Lower lobe of right lung (tissue), 2 donors: ENCODE measurements around the gene KCNJ4. TPM values are rescaled to one million over a fixed set of nuclear protein-coding genes. Genes with fewer than 3 reads are reported as not detected.
"Not testable (repeated sequence)": the region's sequence is repeated elsewhere in the genome, so short reads cannot be mapped to it uniquely, and the experiment has no call there.

ENCODE experiments used
- ATAC-seq, 2 donors: fragments of 200-7000 bp; cut with Tn5 transposase; one replicate each; pipeline ENCODE4 v1.9.1; 2020 to 2022; ENCODE audit warnings: mild to moderate bottlenecking in 2 of 2, moderate library complexity in 2 of 2
- DNase-seq: peaks from one replicate; pipeline ENCODE4 v3.0.0-alpha.2; 2020
- H3K27ac ChIP-seq: fragments of 200-600 bp; one replicate; pipeline ENCODE4 v1.8.0; 2022
- H3K27me3 ChIP-seq: fragments of 200-600 bp; one replicate; pipeline ENCODE4 v1.8.0; 2022; ENCODE audit warnings: low read depth
- H3K36me3 ChIP-seq: fragments of 200-600 bp; one replicate; pipeline ENCODE4 v1.8.0; 2022; ENCODE audit warnings: mild to moderate bottlenecking
- H3K4me1 ChIP-seq: fragments of 200-600 bp; one replicate; pipeline ENCODE4 v1.8.0; 2022
- H3K4me3 ChIP-seq: fragments of 200-600 bp; one replicate; pipeline ENCODE4 v1.8.0; 2022; ENCODE audit warnings: mild to moderate bottlenecking
- H3K9me3 ChIP-seq: fragments of 200-600 bp; one replicate; pipeline ENCODE4 v1.8.0; 2022
- CTCF ChIP-seq: fragments of 200-600 bp; IDR thresholded peaks from one replicate; pipeline ENCODE4 v1.8.0; 2022; ENCODE audit warnings: antibody characterized with exemption, mild to moderate bottlenecking
- intact Hi-C: fragments of 100-400 bp; cut with DNase I; formaldehyde crosslinking; loops from one replicate; pipeline ENCODE4 v1.11.0; 2022
- total RNA-seq: library from RNA; stranded (reverse); fragmentation: NEBNext Ultra II Directional; extraction: Animal tissue kit (Norgen Biotek cat#: 25700); gene quantifications from one replicate; pipeline ENCODE4 v1.2.1, GENCODE V29; 2021
- donor health status: DM: no; HTN: yes; CAD: no; lungs with severe emphysema.

KCNJ4 gene
- total RNA-seq, 1 donor from 2014 or later: not detected

- H3K36me3 ChIP-seq: no peaks in the 10 kb centered on the region
- DNase-seq: peak; percentile 24
Observed at GRCh38 chr22:38471237-38471636, 16.2 kb upstream of the KCNJ4 start.

GRCh38 chr22:38470179-38470578 is 15.2 kb upstream of the KCNJ4 start:
- H3K9me3 ChIP-seq, H3K4me3 ChIP-seq, H3K36me3 ChIP-seq, ATAC-seq, intact Hi-C loops, H3K27ac ChIP-seq: not testable (repeated sequence)
- peaks cover 17% of the 10 kb centered on the region for H3K4me1 ChIP-seq
- DNase-seq: peak; percentile 28
- peaks cover 12% of the 10 kb centered on the region for H3K27me3 ChIP-seq

More at GRCh38 chr22:38471237-38471636, 16.2 kb upstream of the KCNJ4 start:
- Histone ChIP-seq H3K4me1 (peaks cover 17% of the 10 kb centered on the region), H3K4me3 (no peak overlapping the region), H3K9me3 (no peaks in the 10 kb centered on the region), H3K27me3 (peaks cover 10% of the 10 kb centered on the region), H3K27ac (no peak overlapping the region)
- intact Hi-C loops: no loop called here
- no peak for TF ChIP-seq CTCF
- no peak for ATAC-seq

GRCh38 chr22:38469306-38469781 is 14.3 kb upstream of the KCNJ4 start:
- DNase-seq: peak; percentile 21
- TF ChIP-seq CTCF: no peak
- Histone ChIP-seq H3K36me3 (no peaks in the 10 kb centered on the region), H3K4me3 (no peak overlapping the region), H3K27me3 (peaks cover 12% of the 10 kb centered on the region), H3K27ac (no peak overlapping the region), H3K9me3 (no peaks in the 10 kb centered on the region), H3K4me1 (peaks cover 17% of the 10 kb centered on the region)
- no peak for ATAC-seq
- intact Hi-C loops: no loop called here

- no peak for TF ChIP-seq CTCF
- peaks cover 12% of the 10 kb centered on the region for H3K27me3 ChIP-seq
- peaks cover 17% of the 10 kb centered on the region for H3K4me1 ChIP-seq
- peak; percentile 1 to 5 for ATAC-seq
- no peaks in the 10 kb centered on the region for H3K36me3 ChIP-seq
- H3K4me3 ChIP-seq: peak overlapping the region; percentile 63
- no peaks in the 10 kb centered on the region for H3K9me3 ChIP-seq
- peak; percentile 39 for DNase-seq
- intact Hi-C loops: no loop called here
- no peak overlapping the region for H3K27ac ChIP-seq
Observed at GRCh38 chr22:38468443-38469305, 13.7 kb upstream of the KCNJ4 start.

GRCh38 chr22:38467904-38468442 is 13.0 kb upstream of the KCNJ4 start, which contains the start of gene KDELR3:
Gene KDELR3, plus strand, starts transcription at chr22:38468096. Its CDS starts 138 bp downstream, at chr22:38468234.
- ATAC-seq: peak; percentile 89 to 95
- intact Hi-C loops: no loop called here
- peak; percentile 77 for DNase-seq
- no peak for TF ChIP-seq CTCF
- Histone ChIP-seq H3K36me3 (no peaks in the 10 kb centered on the region), H3K4me3 (peak within 1 kb of the TSS; percentile 63), H3K4me1 (peaks cover 17% of the 10 kb centered on the region), H3K9me3 (no peaks in the 10 kb centered on the region), H3K27ac (peak within 1 kb of the TSS; percentile 69), H3K27me3 (peaks cover 19% of the 10 kb centered on the region)

GRCh38 chr22:38467438-38467903 is 12.5 kb upstream of the KCNJ4 start:
- peaks cover 17% of the 10 kb centered on the region for H3K4me1 ChIP-seq
- peak; percentile 25 to 28 for ATAC-seq
- no peak for TF ChIP-seq CTCF
- no peaks in the 10 kb centered on the region for H3K9me3 ChIP-seq
- no peak for DNase-seq
- H3K36me3 ChIP-seq: no peaks in the 10 kb centered on the region
- peaks cover 24% of the 10 kb centered on the region for H3K27me3 ChIP-seq
- H3K27ac ChIP-seq: peak overlapping the region; percentile 69
- intact Hi-C loops: no loop called here
- H3K4me3 ChIP-seq: peak overlapping the region; percentile 63
